SK-N-SH treated with all-trans-retinoic acid at 6 μM for 48 hours (cell line): ENCODE data around the gene KERA.

Source experiments
- ATAC-seq: fragments of 200-7000 bp; cut with Tn5 transposase; 3 replicates; pipeline ENCODE4 v1.9.1; 2020; ENCODE audit warnings: mild to moderate bottlenecking, moderate library complexity
- ARNTL ChIP-seq: fragments of 450-650 bp; formaldehyde crosslinking; IDR thresholded peaks from 2 replicates; pipeline ENCODE4 v1.5.0; 2020; ENCODE audit warnings: low read depth, mild to moderate bottlenecking, moderate library complexity, borderline replicate concordance
- CSDC2 ChIP-seq: fragments of 250-450 bp; sonication (Bioruptor Pico); IDR thresholded peaks from 2 replicates; pipeline ENCODE4 v1.5.0; 2020; ENCODE audit warnings: mild to moderate bottlenecking, moderate library complexity
- ESRRG ChIP-seq: fragments of 250-450 bp; sonication (Bioruptor Pico); IDR thresholded peaks from 2 replicates; pipeline ENCODE4 v1.6.1; 2021; ENCODE audit warnings: mild to moderate bottlenecking
- GLIS3 ChIP-seq: fragments of 250-450 bp; sonication (Bioruptor Pico); IDR thresholded peaks from 2 replicates; pipeline ENCODE4 v1.5.0; 2020; ENCODE audit warnings: mild to moderate bottlenecking, moderate library complexity
- ISL1 ChIP-seq: fragments of 250-450 bp; sonication (Bioruptor Pico); IDR thresholded peaks from 2 replicates; pipeline ENCODE4 v2.1.2; 2022; ENCODE audit warnings: mild to moderate bottlenecking, moderate library complexity
- OSR1 ChIP-seq: fragments of 250-450 bp; sonication (Bioruptor Pico); IDR thresholded peaks from 2 replicates; pipeline ENCODE4 v1.8.0; 2022; ENCODE audit warnings: moderate library complexity, mild to moderate bottlenecking, inconsistent platforms
- PPARA ChIP-seq: fragments of 250-450 bp; sonication (Bioruptor Pico); IDR thresholded peaks from 2 replicates; pipeline ENCODE4 v1.5.0; 2020; ENCODE audit warnings: mild to moderate bottlenecking, borderline replicate concordance
- RARB ChIP-seq: fragments of 250-450 bp; sonication (Bioruptor Pico); IDR thresholded peaks from 2 replicates; pipeline ENCODE4 v1.8.0; 2021; ENCODE audit warnings: mild to moderate bottlenecking, moderate library complexity
- SNAI2 ChIP-seq: fragments of 250-450 bp; sonication (Bioruptor Pico); IDR thresholded peaks from 2 replicates; pipeline ENCODE4 v1.5.0; 2020; ENCODE audit warnings: mild to moderate bottlenecking, moderate library complexity
- TCF4 ChIP-seq: fragments of 250-450 bp; sonication (Bioruptor Pico); IDR thresholded peaks from 2 replicates; pipeline ENCODE4 v1.8.0; 2021; ENCODE audit warnings: mild to moderate bottlenecking, moderate library complexity, borderline replicate concordance
- TOX ChIP-seq: fragments of 250-450 bp; sonication (Bioruptor Pico); IDR thresholded peaks from 2 replicates; pipeline ENCODE4 v1.8.0; 2021; ENCODE audit warnings: mild to moderate bottlenecking, moderate library complexity, borderline replicate concordance
- ZFP3 ChIP-seq: fragments of 250-450 bp; sonication (Bioruptor Pico); IDR thresholded peaks from 2 replicates; pipeline ENCODE4 v1.5.0; 2020; ENCODE audit warnings: mild to moderate bottlenecking, moderate library complexity
- ZFP30 ChIP-seq: fragments of 450-650 bp; formaldehyde crosslinking; IDR thresholded peaks from 2 replicates; pipeline ENCODE4 v1.5.0; 2022; ENCODE audit warnings: mild to moderate bottlenecking, moderate library complexity
- ZNF565 ChIP-seq: fragments of 450-650 bp; formaldehyde crosslinking; conservative IDR thresholded peaks from 2 replicates; pipeline ENCODE4 v1.5.0; 2020; ENCODE audit warnings: low read depth, mild to moderate bottlenecking, moderate library complexity
- ZNF70 ChIP-seq: fragments of 450-650 bp; formaldehyde crosslinking; IDR thresholded peaks from 2 replicates; pipeline ENCODE4 v1.5.0; 2020; ENCODE audit warnings: mild to moderate bottlenecking, moderate library complexity
- TF ChIP-seq, protein P1 (sequence below): fragments of 250-450 bp; sonication (Bioruptor Pico); IDR thresholded peaks from 2 replicates; pipeline ENCODE4 v1.5.1; 2020; ENCODE audit warnings: low read depth, mild to moderate bottlenecking, moderate library complexity
- TF ChIP-seq, protein P2 (sequence below): fragments of 250-450 bp; sonication (Bioruptor Pico); IDR thresholded peaks from 2 replicates; pipeline ENCODE4 v1.8.0; 2020; ENCODE audit warnings: mild to moderate bottlenecking, moderate library complexity, borderline replicate concordance
- TF ChIP-seq, protein P3 (sequence below): fragments of 250-450 bp; sonication (Bioruptor Pico); IDR thresholded peaks from 2 replicates; pipeline ENCODE4 v1.5.0; 2020; ENCODE audit warnings: mild to moderate bottlenecking, moderate library complexity
- TF ChIP-seq, protein P4 (sequence below): fragments of 250-450 bp; sonication (Bioruptor Pico); IDR thresholded peaks from 2 replicates; pipeline ENCODE4 v1.8.0; 2021; ENCODE audit warnings: low read depth, mild to moderate bottlenecking, moderate library complexity, borderline replicate concordance
- TF ChIP-seq, protein P5 (sequence below): fragments of 250-450 bp; sonication (Bioruptor Pico); IDR thresholded peaks from 2 replicates; pipeline ENCODE4 v1.5.1; 2021; ENCODE audit warnings: mild to moderate bottlenecking, moderate library complexity

The KERA gene

DNA sequence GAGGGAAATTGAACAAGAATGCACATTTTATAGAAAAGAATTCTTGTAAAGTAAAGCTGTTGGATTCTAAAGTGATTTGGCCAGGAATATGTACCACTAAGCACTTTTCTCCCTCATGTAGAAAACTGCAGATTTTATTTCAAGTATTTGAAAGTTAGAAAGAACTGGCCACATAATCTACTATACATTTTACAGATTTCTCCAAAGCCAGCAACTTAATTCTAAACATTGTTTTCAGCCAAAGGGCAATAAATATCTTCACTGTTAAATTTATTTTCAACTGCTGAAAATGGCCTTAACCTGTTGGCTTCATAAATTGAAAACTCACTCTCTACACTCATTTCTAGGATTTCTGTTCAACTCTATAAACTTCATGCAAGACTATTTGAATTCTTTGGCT, 15.6 kb upstream of the KERA start:
- ATAC-seq, result no peak

DNA sequence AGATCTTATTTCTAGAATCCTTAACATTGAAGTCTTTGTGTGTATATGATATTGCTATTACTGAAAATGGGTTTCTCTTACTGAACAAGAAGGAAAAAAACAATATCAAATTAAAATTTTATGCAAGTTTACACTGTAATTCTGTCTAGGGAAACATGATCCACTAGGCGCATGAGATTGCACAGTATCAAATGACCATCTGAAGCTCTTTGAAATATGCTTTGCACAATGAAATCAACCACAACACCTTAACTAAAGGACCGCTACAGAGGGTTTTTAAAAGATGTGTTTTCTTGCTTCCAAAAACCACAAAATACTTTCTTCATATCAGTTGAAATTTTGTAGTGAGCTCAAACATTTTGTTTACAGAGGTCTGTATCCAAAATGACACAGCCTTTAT, 15.1 kb upstream of the KERA start:
- 0 out of 3 replicates have a peak, but pooled peaks have one; percentile 27 for ATAC-seq
- TF ChIP-seq ZFP30 (no peak), CSDC2 (no peak), TCF4 (CRISPR knock-in tag) (no peak), ZNF70 (CRISPR knock-in tag) (no peak), SNAI2 (CRISPR knock-in tag) (no peak)
- TF ChIP-seq, protein P1, sequence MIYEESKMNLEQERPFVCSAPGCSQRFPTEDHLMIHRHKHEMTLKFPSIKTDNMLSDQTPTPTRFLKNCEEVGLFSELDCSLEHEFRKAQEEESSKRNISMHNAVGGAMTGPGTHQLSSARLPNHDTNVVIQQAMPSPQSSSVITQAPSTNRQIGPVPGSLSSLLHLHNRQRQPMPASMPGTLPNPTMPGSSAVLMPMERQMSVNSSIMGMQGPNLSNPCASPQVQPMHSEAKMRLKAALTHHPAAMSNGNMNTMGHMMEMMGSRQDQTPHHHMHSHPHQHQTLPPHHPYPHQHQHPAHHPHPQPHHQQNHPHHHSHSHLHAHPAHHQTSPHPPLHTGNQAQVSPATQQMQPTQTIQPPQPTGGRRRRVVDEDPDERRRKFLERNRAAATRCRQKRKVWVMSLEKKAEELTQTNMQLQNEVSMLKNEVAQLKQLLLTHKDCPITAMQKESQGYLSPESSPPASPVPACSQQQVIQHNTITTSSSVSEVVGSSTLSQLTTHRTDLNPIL (CRISPR knock-in tag), result no peak
- TF ChIP-seq, protein P2, sequence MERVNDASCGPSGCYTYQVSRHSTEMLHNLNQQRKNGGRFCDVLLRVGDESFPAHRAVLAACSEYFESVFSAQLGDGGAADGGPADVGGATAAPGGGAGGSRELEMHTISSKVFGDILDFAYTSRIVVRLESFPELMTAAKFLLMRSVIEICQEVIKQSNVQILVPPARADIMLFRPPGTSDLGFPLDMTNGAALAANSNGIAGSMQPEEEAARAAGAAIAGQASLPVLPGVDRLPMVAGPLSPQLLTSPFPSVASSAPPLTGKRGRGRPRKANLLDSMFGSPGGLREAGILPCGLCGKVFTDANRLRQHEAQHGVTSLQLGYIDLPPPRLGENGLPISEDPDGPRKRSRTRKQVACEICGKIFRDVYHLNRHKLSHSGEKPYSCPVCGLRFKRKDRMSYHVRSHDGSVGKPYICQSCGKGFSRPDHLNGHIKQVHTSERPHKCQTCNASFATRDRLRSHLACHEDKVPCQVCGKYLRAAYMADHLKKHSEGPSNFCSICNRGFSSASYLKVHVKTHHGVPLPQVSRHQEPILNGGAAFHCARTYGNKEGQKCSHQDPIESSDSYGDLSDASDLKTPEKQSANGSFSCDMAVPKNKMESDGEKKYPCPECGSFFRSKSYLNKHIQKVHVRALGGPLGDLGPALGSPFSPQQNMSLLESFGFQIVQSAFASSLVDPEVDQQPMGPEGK, result no peak

More for the DNA sequence above, 15.6 kb upstream of the KERA start:
- TF ChIP-seq ZNF565 (CRISPR knock-in tag), result no peak
- TF ChIP-seq ISL1 (CRISPR knock-in tag), result no peak
- TF ChIP-seq, protein P2, result no peak
- no peak for TF ChIP-seq ARNTL
- no peak for TF ChIP-seq TCF4 (CRISPR knock-in tag)
- TF ChIP-seq OSR1 (CRISPR knock-in tag), result no peak

DNA sequence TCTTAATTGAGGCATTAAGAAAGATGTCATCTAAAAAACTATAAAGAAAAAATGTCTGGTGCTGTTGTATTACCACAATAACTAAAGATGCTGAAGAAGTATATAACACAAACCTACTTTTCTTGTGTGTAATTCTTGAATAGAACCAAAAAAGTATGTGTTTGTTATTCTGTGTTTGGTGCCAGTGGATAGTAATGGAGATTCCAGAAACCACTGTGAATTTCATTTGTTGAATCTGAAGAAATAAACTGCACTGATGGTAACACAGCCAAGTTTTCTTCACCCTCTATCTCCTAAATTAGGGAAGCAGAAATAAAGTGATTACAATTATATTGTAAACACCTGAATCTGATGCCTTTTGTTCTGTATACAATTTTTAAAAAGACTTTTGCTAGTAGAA, 13.1 kb upstream of the KERA start:
- no peak for TF ChIP-seq ESRRG (CRISPR knock-in tag)
- TF ChIP-seq RARB (CRISPR knock-in tag), result no peak
- no peak for ATAC-seq

DNA sequence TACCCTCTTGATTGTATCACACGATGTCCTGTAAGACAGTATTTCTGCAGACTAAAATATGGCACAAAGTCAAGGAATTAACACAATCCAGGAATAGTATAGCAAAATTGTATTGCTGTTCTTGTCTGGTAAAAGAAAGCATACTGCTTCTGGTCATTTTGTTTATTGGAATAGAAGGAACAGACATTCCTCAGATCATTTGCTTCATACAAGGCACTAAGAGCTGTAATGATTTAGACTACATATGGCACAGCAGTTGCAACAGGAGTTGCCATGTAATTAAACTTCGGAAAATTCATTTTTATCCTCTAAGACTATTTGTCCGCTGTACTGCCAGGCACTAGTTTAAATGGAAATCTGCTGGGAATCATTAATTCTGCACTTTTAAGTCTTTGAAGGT, 7.6 kb upstream of the KERA start:
- no peak for ATAC-seq
- no peak for TF ChIP-seq ZNF565 (CRISPR knock-in tag)
- no peak for TF ChIP-seq TOX (CRISPR knock-in tag)
- TF ChIP-seq, protein P3, sequence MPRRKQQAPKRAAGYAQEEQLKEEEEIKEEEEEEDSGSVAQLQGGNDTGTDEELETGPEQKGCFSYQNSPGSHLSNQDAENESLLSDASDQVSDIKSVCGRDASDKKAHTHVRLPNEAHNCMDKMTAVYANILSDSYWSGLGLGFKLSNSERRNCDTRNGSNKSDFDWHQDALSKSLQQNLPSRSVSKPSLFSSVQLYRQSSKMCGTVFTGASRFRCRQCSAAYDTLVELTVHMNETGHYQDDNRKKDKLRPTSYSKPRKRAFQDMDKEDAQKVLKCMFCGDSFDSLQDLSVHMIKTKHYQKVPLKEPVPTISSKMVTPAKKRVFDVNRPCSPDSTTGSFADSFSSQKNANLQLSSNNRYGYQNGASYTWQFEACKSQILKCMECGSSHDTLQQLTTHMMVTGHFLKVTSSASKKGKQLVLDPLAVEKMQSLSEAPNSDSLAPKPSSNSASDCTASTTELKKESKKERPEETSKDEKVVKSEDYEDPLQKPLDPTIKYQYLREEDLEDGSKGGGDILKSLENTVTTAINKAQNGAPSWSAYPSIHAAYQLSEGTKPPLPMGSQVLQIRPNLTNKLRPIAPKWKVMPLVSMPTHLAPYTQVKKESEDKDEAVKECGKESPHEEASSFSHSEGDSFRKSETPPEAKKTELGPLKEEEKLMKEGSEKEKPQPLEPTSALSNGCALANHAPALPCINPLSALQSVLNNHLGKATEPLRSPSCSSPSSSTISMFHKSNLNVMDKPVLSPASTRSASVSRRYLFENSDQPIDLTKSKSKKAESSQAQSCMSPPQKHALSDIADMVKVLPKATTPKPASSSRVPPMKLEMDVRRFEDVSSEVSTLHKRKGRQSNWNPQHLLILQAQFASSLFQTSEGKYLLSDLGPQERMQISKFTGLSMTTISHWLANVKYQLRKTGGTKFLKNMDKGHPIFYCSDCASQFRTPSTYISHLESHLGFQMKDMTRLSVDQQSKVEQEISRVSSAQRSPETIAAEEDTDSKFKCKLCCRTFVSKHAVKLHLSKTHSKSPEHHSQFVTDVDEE (CRISPR knock-in tag), result no peak
- no peak for TF ChIP-seq PPARA (CRISPR knock-in tag)
- TF ChIP-seq, protein P4, sequence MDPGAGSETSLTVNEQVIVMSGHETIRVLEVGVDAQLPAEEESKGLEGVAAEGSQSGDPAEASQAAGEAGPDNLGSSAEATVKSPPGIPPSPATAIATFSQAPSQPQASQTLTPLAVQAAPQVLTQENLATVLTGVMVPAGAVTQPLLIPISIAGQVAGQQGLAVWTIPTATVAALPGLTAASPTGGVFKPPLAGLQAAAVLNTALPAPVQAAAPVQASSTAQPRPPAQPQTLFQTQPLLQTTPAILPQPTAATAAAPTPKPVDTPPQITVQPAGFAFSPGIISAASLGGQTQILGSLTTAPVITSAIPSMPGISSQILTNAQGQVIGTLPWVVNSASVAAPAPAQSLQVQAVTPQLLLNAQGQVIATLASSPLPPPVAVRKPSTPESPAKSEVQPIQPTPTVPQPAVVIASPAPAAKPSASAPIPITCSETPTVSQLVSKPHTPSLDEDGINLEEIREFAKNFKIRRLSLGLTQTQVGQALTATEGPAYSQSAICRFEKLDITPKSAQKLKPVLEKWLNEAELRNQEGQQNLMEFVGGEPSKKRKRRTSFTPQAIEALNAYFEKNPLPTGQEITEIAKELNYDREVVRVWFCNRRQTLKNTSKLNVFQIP (CRISPR knock-in tag), result no peak
- TF ChIP-seq ZFP3 (CRISPR knock-in tag), result no peak
- TF ChIP-seq TCF4 (CRISPR knock-in tag), result no peak
- TF ChIP-seq ESRRG (CRISPR knock-in tag), result no peak
- TF ChIP-seq CSDC2, result no peak
- no peak for TF ChIP-seq GLIS3
- TF ChIP-seq ISL1 (CRISPR knock-in tag), result no peak
- TF ChIP-seq, protein P2, result no peak
- TF ChIP-seq, protein P5, sequence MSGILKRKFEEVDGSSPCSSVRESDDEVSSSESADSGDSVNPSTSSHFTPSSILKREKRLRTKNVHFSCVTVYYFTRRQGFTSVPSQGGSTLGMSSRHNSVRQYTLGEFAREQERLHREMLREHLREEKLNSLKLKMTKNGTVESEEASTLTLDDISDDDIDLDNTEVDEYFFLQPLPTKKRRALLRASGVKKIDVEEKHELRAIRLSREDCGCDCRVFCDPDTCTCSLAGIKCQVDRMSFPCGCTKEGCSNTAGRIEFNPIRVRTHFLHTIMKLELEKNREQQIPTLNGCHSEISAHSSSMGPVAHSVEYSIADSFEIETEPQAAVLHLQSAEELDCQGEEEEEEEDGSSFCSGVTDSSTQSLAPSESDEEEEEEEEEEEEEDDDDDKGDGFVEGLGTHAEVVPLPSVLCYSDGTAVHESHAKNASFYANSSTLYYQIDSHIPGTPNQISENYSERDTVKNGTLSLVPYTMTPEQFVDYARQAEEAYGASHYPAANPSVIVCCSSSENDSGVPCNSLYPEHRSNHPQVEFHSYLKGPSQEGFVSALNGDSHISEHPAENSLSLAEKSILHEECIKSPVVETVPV, result no peak
- TF ChIP-seq ZNF70 (CRISPR knock-in tag), result no peak
- no peak for TF ChIP-seq ARNTL
